Measurements from ENCODE around the gene PRPF6.
A peak's percentile ranks its signal among the peaks of the same experiment; 100 is the strongest.

GRCh38 chr20:63934271-63935068 lies 46.5 kb upstream of the PRPF6 start:
- TF ChIP-seq EZH2phosphoT487 (IDR thresholded peaks at IDR 0.05; ENCODE audit: borderline replicate concordance) (no peak), CTCF (conservative IDR thresholded peaks at IDR 0.05; ENCODE audit: low read length) (peak; percentile 53)

Measured in Loucy (cell line).